ENCODE data around the gene SCN9A. TPM values are rescaled to one million over a fixed set of nuclear protein-coding genes. Genes with fewer than 3 reads are reported as not detected.

The SCN9A gene
- total and polyA plus RNA-seq, 9 of the 15 experiments (the other 6 are each of a cell fraction or from before 2014, with no cell fraction given), result 1.4 to 22.8 (median 7.1) TPM

DNA sequence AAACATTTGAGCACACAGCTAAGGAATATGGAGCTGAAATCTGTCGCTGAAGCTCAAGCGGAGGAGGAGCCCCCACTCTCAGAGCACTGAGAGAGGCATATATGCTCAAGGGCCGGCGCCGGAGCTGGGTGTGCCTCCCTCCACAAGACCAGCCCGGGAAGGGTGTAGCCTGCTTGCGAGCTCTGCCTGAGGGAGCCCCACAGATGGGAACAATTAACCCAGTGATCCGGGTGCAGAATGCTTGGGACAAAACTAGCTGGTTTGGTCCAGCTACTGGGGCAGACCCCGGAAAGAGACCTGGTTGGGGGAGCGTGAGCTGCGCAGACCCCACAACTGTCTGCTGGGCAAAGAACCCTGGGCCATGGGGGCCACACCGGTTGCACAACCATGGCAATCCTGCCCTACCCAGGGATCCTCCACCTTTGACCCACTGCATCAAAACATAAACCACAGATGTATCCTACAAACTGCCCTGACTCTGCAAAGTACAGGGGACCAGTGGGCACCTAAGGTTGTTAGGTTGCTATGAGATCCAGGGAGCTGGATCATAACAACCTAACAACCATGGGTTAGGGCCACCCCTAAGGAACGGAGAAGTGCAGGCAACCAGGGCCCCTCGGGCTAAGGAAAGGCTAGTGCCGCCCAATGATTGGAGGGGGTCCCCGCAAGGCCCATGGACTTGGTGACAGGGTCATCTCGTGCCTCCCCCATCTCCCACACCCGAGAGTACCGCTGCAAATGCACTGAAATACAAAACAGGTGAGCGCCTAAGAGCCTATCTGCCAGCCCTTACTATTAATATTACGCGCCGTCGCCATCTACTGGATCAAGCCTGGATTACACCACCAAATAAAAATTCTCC, 194.6 kb downstream of the SCN9A start:
- no peaks in the 10 kb centered on the region for H4K20me1 ChIP-seq (replicated peaks; ENCODE audit: control insufficient read depth, insufficient read depth, low read length)
- DNase-seq (ENCODE audit: extremely low read depth in 1 of 4, low spot score in 3 of 4), result peak; percentile 39 to 66 (median 45)
- in situ Hi-C loops (cut with MboI) (loop anchor here (10.0 kb wide), 1 partner anchor 234 kb away; no protein-coding TSS in a partner anchor), intact Hi-C loops (cut with micrococcal nuclease) (loop anchor here (2.0 to 10.0 kb wide), 2 partner anchors 124 to 1186 kb away; no protein-coding TSS in a partner anchor)
- WGBS (ENCODE audit: insufficient coverage, low coverage, missing lambda C conversion rate), result 9% methylated on average over 24 of the region's 24 CpGs
- ATAC-seq, result peak; percentile 89
- no peaks in the 10 kb centered on the region for H3K9me1 ChIP-seq (ENCODE audit: control insufficient read depth, insufficient read depth, low read length)
- BruUV-seq (replicated peaks), result no TSS peak
- H3K79me2 ChIP-seq (ENCODE audit: control insufficient read depth, insufficient read depth, low read length), result no peaks in the 10 kb centered on the region
- peak; percentile 64 for FAIRE-seq
- no peaks in the 10 kb centered on the region for H3K9me3 ChIP-seq (replicated peaks; ENCODE audit: control insufficient read depth, insufficient read depth, low read depth, low read length)
- H3K4me2 ChIP-seq (ENCODE audit: insufficient read depth, low read length), result no peak overlapping the region
- 0 out of 2 replicates have a peak overlapping the region, but pooled peaks have one; percentile 14 for H2AFZ ChIP-seq (ENCODE audit: low read depth, low read length)
- H3K27me3 ChIP-seq (ENCODE audit: control insufficient read depth in 2 of 2, insufficient read depth in 2 of 2, low read length in 2 of 2), result peaks cover 0 to 7% of the 10 kb centered on the region in 2 experiments; a peak in 1 of 5 replicates
- ChIA-PET CTCF (ENCODE audit: low intra/inter-chr PET ratio) (interaction anchor here (0.7 kb wide), 1 partner anchor 238 kb away, joined by 3 read pairs; no protein-coding TSS in a partner anchor), POLR2A (interaction anchor here (0.7 to 1.8 kb wide), 3 partner anchors 9 to 250 kb away, joined by 3 to 5 read pairs (median 3); no protein-coding TSS in a partner anchor)
- H3K4me3 ChIP-seq, result no peak overlapping the region
- H3K9ac ChIP-seq (ENCODE audit: insufficient read depth in 1 of 2, low read depth in 2 of 2, low read length in 2 of 2), result no peak overlapping the region
- H3K36me3 ChIP-seq (ENCODE audit: control insufficient read depth, insufficient read depth, low read length), result no peaks in the 10 kb centered on the region
- H3K27ac ChIP-seq (ENCODE audit: extremely low read depth, low read depth, low read length), result no peak overlapping the region
- H3K4me1 ChIP-seq (replicated peaks in 1 of 2; ENCODE audit: control insufficient read depth in 2 of 2, insufficient read depth in 2 of 2, low read length in 2 of 2), result no peaks in the 10 kb centered on the region
- no peak for TF ChIP-seq ZNF717 (CRISPR knock-in tag; IDR thresholded peaks at IDR 0.05)
- no peak for TF ChIP-seq ZNF408 (CRISPR knock-in tag; IDR thresholded peaks at IDR 0.05; ENCODE audit: low read depth)
- TF ChIP-seq MBD2 (IDR thresholded peaks at IDR 0.05; ENCODE audit: borderline replicate concordance, low read depth), result no peak
- no peak for TF ChIP-seq GTF2F1 (IDR thresholded peaks at IDR 0.05; ENCODE audit: low read depth, low read length)
- peak; percentile 15; the same call in 1 of the 2 replicates for TF ChIP-seq KLF16 (IDR thresholded peaks at IDR 0.05)
- no peak for TF ChIP-seq ATF2 (CRISPR knock-in tag; IDR thresholded peaks at IDR 0.05)
- no peak for TF ChIP-seq SP2 (IDR thresholded peaks at IDR 0.05; ENCODE audit: extremely low read depth, low read depth, low read length, poor library complexity, severe bottlenecking)
- peak; percentile 36 to 58 for TF ChIP-seq RAD21 (CRISPR knock-in tag; conservative IDR thresholded peaks at IDR 0.05 in 1 of 2, IDR thresholded peaks at IDR 0.05 in 1 of 2)
- TF ChIP-seq, protein P1, sequence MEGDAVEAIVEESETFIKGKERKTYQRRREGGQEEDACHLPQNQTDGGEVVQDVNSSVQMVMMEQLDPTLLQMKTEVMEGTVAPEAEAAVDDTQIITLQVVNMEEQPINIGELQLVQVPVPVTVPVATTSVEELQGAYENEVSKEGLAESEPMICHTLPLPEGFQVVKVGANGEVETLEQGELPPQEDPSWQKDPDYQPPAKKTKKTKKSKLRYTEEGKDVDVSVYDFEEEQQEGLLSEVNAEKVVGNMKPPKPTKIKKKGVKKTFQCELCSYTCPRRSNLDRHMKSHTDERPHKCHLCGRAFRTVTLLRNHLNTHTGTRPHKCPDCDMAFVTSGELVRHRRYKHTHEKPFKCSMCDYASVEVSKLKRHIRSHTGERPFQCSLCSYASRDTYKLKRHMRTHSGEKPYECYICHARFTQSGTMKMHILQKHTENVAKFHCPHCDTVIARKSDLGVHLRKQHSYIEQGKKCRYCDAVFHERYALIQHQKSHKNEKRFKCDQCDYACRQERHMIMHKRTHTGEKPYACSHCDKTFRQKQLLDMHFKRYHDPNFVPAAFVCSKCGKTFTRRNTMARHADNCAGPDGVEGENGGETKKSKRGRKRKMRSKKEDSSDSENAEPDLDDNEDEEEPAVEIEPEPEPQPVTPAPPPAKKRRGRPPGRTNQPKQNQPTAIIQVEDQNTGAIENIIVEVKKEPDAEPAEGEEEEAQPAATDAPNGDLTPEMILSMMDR (IDR thresholded peaks at IDR 0.05 in 2 of 3, conservative IDR thresholded peaks at IDR 0.05 in 1 of 3; ENCODE audit: insufficient read depth in 2 of 3, low read depth in 1 of 3, low read length in 3 of 3), result peak; percentile 61 to 69 (median 65)
- TF ChIP-seq DACH1 (IDR thresholded peaks at IDR 0.05; ENCODE audit: partially characterized antibody), result peak; percentile 46
- TF ChIP-seq ILF3 (IDR thresholded peaks at IDR 0.05; ENCODE audit: borderline replicate concordance), result no peak
- TF ChIP-seq, protein P2, sequence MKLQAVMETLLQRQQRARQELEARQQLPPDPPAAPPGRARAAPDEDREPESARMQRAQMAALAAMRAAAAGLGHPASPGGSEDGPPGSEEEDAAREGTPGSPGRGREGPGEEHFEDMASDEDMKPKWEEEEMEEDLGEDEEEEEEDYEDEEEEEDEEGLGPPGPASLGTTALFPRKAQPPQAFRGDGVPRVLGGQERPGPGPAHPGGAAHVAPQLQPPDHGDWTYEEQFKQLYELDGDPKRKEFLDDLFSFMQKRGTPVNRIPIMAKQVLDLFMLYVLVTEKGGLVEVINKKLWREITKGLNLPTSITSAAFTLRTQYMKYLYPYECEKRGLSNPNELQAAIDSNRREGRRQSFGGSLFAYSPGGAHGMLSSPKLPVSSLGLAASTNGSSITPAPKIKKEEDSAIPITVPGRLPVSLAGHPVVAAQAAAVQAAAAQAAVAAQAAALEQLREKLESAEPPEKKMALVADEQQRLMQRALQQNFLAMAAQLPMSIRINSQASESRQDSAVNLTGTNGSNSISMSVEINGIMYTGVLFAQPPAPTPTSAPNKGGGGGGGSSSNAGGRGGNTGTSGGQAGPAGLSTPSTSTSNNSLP (IDR thresholded peaks at IDR 0.05; ENCODE audit: borderline replicate concordance, low read depth, low read length), result peak; percentile 92; the same call in 1 of the 2 replicates
- TF ChIP-seq ZBTB26 (CRISPR knock-in tag; IDR thresholded peaks at IDR 0.05), result no peak
- TF ChIP-seq SMC3 (conservative IDR thresholded peaks at IDR 0.05; ENCODE audit: insufficient read depth, low read depth, low read length), result 0 out of 2 replicates have a peak, but pooled peaks have one; percentile 44
